PC-3 (cell line): ENCODE measurements around the gene STRADA. TPM values are rescaled to one million over a fixed set of nuclear protein-coding genes. Genes with fewer than 3 reads are reported as not detected.

Source experiments
- ATAC-seq: fragments of 200-7000 bp; cut with Tn5 transposase; 2 replicates; pipeline ENCODE4 v1.9.1; 2020; ENCODE audit warnings: mild to moderate bottlenecking, moderate library complexity
- BruUV-seq: library from RNA; stranded (reverse); fragments of 400-500 nt; replicated peaks from 2 replicates; lab custom pipeline; 2021; lab: Mats Ljungman, UMichigan
- CTCF ChIA-PET: fragments of 300-600 bp; sonication (Branson Sonifier 250); formaldehyde crosslinking; loops from one replicate; lab custom pipeline; 2022; ENCODE audit warnings: antibody characterized with exemption; lab: Charles Lee
- POLR2A ChIA-PET: fragments of 300-600 bp; sonication (Branson Sonifier 250); formaldehyde crosslinking; loops from one replicate; lab custom pipeline; 2022; ENCODE audit warnings: antibody characterized with exemption; ENCODE audit not compliant: unreplicated experiment; lab: Charles Lee
- DNase-seq: peaks from one replicate; pipeline ENCODE4 v3.0.0-alpha.2; 2015
- H2AFZ ChIP-seq: fragments of 300-600 bp; sonication (generic); 2 replicates; pipeline ENCODE4 v1.6.0; 2016; ENCODE audit warnings: antibody characterized with exemption, low read length
- H3F3A ChIP-seq: fragments of 300-600 bp; sonication (generic); one replicate; pipeline ENCODE4 v1.6.0; 2017; ENCODE audit warnings: antibody characterized with exemption, low read length, control low read depth, mild to moderate bottlenecking; ENCODE audit not compliant: unreplicated experiment
- H3K27ac ChIP-seq: fragments of 300-600 bp; sonication (generic); 2 replicates; pipeline ENCODE4 v1.5.1; 2016; ENCODE audit warnings: mild to moderate bottlenecking, low read length
- H3K27me3 ChIP-seq: fragments of 300-600 bp; sonication (generic); 2 replicates; pipeline ENCODE4 v1.6.1; 2016; ENCODE audit warnings: low read length, mixed read lengths
- H3K36me3 ChIP-seq: fragments of 300-600 bp; sonication (generic); 2 replicates; pipeline ENCODE4 v1.6.1; 2016; ENCODE audit warnings: low read depth, mixed run types, low read length, mixed read lengths
- H3K4me1 ChIP-seq: fragments of 300-600 bp; sonication (generic); 2 replicates; pipeline ENCODE4 v1.5.1; 2016; ENCODE audit warnings: low read length; ENCODE audit not compliant: insufficient read depth
- H3K4me2 ChIP-seq: fragments of 300-600 bp; sonication (generic); 2 replicates; pipeline ENCODE4 v1.6.0; 2016; ENCODE audit warnings: low read length
- H3K4me3 ChIP-seq: fragments of 300-600 bp; sonication (generic); 2 replicates; pipeline ENCODE4 v1.5.1; 2016; ENCODE audit warnings: mild to moderate bottlenecking, low read length, mixed read lengths
- H3K79me2 ChIP-seq: fragments of 300-600 bp; sonication (generic); 2 replicates; pipeline ENCODE4 v1.6.1; 2017; ENCODE audit warnings: low read length, mixed read lengths
- H3K9ac ChIP-seq: fragments of 300-600 bp; sonication (generic); 2 replicates; pipeline ENCODE4 v1.6.0; 2016; ENCODE audit warnings: mild to moderate bottlenecking, low read length
- H3K9me2 ChIP-seq: fragments of 300-600 bp; sonication (generic); replicated peaks from 2 replicates; pipeline ENCODE4 v1.6.1; 2016; ENCODE audit warnings: mixed run types, low read length, mixed read lengths
- H3K9me3 ChIP-seq: fragments of 300-600 bp; sonication (generic); 2 replicates; pipeline ENCODE4 v1.6.1; 2016; ENCODE audit warnings: low read length, mixed read lengths
- H4K20me1 ChIP-seq: fragments of 300-600 bp; sonication (generic); 2 replicates; pipeline ENCODE4 v1.6.1; 2016; ENCODE audit warnings: low read length, mixed read lengths
- EZH2 ChIP-seq: fragments of 300-600 bp; sonication (generic); IDR thresholded peaks from one replicate; pipeline ENCODE4 v1.6.1; 2017; ENCODE audit warnings: antibody characterized with exemption, mild to moderate bottlenecking, low read length; ENCODE audit not compliant: unreplicated experiment
- EZH2phosphoT487 ChIP-seq: fragments of 300-600 bp; sonication (generic); IDR thresholded peaks from 2 replicates; pipeline ENCODE4 v1.6.1; 2018; ENCODE audit warnings: mild to moderate bottlenecking, antibody characterized with exemption, low read length, borderline replicate concordance
- intact Hi-C: fragments of 100-400 bp; cut with micrococcal nuclease; formaldehyde crosslinking; loops from 2 replicates; pipeline ENCODE4 v1.9.0; 2023
- total RNA-seq: library from RNA; depleted of rRNA; stranded (reverse); fragments of >200 nt; gene quantifications from 2 replicates; pipeline ENCODE4 v1.2.3, GENCODE V29; 2014; rRNA removed
- TF ChIP-seq, protein P1 (sequence below): fragments of 300-600 bp; sonication (generic); conservative IDR thresholded peaks from 2 replicates; pipeline ENCODE4 v1.5.1; 2017; ENCODE audit warnings: antibody characterized with exemption, low read depth, mild to moderate bottlenecking, low read length

STRADA gene
- total RNA-seq, 1 experiment from 2014 or later = 17.9 TPM

DNA sequence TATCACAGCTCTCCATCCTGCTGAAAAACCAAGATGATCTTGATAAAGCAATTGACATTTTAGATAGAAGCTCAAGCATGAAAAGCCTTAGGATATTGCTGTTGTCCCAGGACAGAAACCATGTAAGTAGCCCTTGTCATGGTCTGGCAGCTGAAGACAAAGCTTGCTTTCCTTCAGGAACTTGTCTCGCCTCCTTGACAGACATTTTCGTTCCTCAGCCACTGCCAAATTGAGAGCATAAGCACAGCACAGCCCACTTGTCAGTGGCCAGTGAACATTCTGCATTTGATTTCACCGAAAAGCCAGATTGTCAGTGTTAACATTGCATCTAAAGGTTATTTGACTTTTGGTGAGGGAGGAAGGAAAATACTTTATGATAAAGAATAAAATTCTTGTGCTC, 83.8 kb downstream of the STRADA start:
- BruUV-seq = no TSS peak
- H3K9ac ChIP-seq = no peak overlapping the region
- peaks cover 5% of the 10 kb centered on the region; the same call in 1 of the 2 replicates for H3K36me3 ChIP-seq
- POLR2A ChIA-PET = no interaction called here
- CTCF ChIA-PET = no interaction called here
- TF ChIP-seq EZH2 = no peak
- no peak for TF ChIP-seq EZH2phosphoT487
- TF ChIP-seq, protein P1, sequence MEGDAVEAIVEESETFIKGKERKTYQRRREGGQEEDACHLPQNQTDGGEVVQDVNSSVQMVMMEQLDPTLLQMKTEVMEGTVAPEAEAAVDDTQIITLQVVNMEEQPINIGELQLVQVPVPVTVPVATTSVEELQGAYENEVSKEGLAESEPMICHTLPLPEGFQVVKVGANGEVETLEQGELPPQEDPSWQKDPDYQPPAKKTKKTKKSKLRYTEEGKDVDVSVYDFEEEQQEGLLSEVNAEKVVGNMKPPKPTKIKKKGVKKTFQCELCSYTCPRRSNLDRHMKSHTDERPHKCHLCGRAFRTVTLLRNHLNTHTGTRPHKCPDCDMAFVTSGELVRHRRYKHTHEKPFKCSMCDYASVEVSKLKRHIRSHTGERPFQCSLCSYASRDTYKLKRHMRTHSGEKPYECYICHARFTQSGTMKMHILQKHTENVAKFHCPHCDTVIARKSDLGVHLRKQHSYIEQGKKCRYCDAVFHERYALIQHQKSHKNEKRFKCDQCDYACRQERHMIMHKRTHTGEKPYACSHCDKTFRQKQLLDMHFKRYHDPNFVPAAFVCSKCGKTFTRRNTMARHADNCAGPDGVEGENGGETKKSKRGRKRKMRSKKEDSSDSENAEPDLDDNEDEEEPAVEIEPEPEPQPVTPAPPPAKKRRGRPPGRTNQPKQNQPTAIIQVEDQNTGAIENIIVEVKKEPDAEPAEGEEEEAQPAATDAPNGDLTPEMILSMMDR = no peak
- no peaks in the 10 kb centered on the region for H3K9me2 ChIP-seq
- H3K4me2 ChIP-seq = no peak overlapping the region
- intact Hi-C loops = no loop called here
- no peak for DNase-seq
- H2AFZ ChIP-seq = no peak overlapping the region
- no peak overlapping the region for H3K27ac ChIP-seq
- no peaks in the 10 kb centered on the region for H3K9me3 ChIP-seq
- no peaks in the 10 kb centered on the region for H3K27me3 ChIP-seq
- no peaks in the 10 kb centered on the region for H3K4me1 ChIP-seq
- H3K79me2 ChIP-seq = no peaks in the 10 kb centered on the region
- no peak overlapping the region for H3K4me3 ChIP-seq
- no peaks in the 10 kb centered on the region for H3F3A ChIP-seq
- no peak for ATAC-seq
- no peaks in the 10 kb centered on the region for H4K20me1 ChIP-seq

DNA sequence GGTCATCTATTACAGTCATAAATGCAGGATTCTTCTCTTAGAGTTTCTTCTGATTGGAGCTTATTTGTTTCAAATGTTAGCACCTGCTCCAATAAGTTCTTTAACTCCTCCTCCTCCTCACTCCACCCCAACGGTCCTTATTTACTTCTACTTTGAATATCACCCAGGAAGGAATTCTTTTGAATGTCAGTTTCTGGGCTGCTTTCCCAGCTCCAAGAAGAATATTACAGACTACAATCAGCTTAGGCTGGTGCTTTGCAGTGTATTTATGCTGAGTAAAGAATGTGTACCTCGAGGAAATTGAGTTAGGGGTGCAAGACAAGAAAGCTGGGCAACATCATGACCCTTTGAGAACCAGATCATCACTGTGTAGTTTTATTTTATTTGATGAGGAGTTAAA, 88.5 kb downstream of the STRADA start:
- no peak for ATAC-seq

More for the DNA sequence above, 88.5 kb downstream of the STRADA start:
- Histone ChIP-seq H3K27ac (no peak overlapping the region), H3K9me2 (no peaks in the 10 kb centered on the region), H3K36me3 (peaks cover 4% of the 10 kb centered on the region; the same call in 1 of the 2 replicates), H3F3A (no peaks in the 10 kb centered on the region), H3K9me3 (no peaks in the 10 kb centered on the region), H3K4me1 (no peaks in the 10 kb centered on the region), H2AFZ (no peak overlapping the region), H3K27me3 (no peaks in the 10 kb centered on the region), H4K20me1 (no peaks in the 10 kb centered on the region), H3K4me2 (no peak overlapping the region), H3K4me3 (no peak overlapping the region), H3K79me2 (no peaks in the 10 kb centered on the region), H3K9ac (no peak overlapping the region)
- TF ChIP-seq EZH2phosphoT487 (no peak), EZH2 (no peak)
- TF ChIP-seq, protein P1 = no peak
- no peak for DNase-seq
- ChIA-PET CTCF (no interaction called here), POLR2A (no interaction called here)
- TSS peak; percentile 23 for BruUV-seq
- intact Hi-C loops = no loop called here

Other genes with a start within 250 kb of the STRADA start
- not detected in 2 replicates for gene KCNH6, start 218.4 kb downstream of the STRADA start, total RNA-seq
- 46.5 and 55.5 TPM in 2 replicates for gene DCAF7, start 191.3 kb downstream of the STRADA start, total RNA-seq
- gene TACO1, start 140.9 kb downstream of the STRADA start, total RNA-seq = 47.9 and 70.0 TPM in 2 replicates
- gene MAP3K3, start 119.4 kb downstream of the STRADA start, total RNA-seq = 27.1 and 36.1 TPM in 2 replicates
- 19.4 and 43.0 TPM in 2 replicates for gene LIMD2, start 41.7 kb downstream of the STRADA start, total RNA-seq
- gene CCDC47, start 31.8 kb upstream of the STRADA start, total RNA-seq = 147 and 163 TPM in 2 replicates
- 72.4 and 89.0 TPM in 2 replicates for gene DDX42, start 32.4 kb upstream of the STRADA start, total RNA-seq
- gene PSMC5, start 85.6 kb upstream of the STRADA start, total RNA-seq = 163 and 205 TPM in 2 replicates
- 82.4 and 112 TPM in 2 replicates for gene FTSJ3, start 85.9 kb upstream of the STRADA start, total RNA-seq
- 152 and 156 TPM in 2 replicates for gene SMARCD2, start 100.9 kb upstream of the STRADA start, total RNA-seq
- not detected in 2 replicates for gene CSH2, start 131.9 kb upstream of the STRADA start, total RNA-seq
- not detected in 2 replicates for gene GH2, start 140.1 kb upstream of the STRADA start, total RNA-seq
- not detected in 2 replicates for gene CSH1, start 154.8 kb upstream of the STRADA start, total RNA-seq
- not detected in 2 replicates for gene CSHL1, start 169.5 kb upstream of the STRADA start, total RNA-seq
- gene GH1, start 177.0 kb upstream of the STRADA start, total RNA-seq = not detected in 2 replicates
- not detected in 2 replicates for gene CD79B, start 190.5 kb upstream of the STRADA start, total RNA-seq
- gene SCN4A, start 231.1 kb upstream of the STRADA start, total RNA-seq = 0.06 TPM in 1 of 2 replicates, not detected in the other